NCI-H1092 treated with DMSO at 0.1 percent for 48 hours (cell line): ENCODE data around the gene TFB1M.
A peak's percentile ranks its signal among the peaks of the same experiment; 100 is the strongest.

ENCODE experiments used
- DNase-seq: peaks from one replicate; lab custom pipeline; 2025; lab: John Stamatoyannopoulos, UW

The TFB1M gene

DNA sequence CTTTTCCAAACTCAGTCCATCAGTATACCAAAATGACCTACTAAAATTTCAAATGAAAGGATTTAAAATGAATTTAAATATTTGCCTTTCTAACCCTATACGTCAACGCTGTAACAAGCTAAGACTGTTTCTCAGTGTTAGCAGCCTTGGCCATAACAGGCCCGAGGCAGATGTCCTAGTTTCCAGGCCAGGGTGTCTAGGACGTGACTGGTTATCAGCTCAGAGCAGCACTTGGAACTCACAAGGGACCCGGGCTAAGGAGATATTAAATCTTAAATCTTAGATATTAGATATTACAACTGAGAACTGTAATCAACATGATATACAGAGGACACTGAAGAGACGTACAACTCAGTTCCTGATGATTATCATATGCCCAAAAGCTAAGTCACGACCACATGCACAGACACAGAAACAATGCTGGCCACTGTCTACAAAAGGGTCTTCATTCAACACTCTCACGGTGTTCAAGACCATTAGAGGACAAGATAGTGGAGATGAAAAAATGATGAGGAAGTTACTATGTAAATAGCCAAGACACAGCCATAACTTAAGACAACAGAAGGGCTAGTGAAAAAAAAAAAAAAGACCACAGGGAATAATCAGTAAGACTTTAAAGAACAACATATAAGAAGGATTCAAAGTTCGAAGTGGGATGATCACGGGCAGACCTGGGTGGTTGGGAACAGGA lies 50.8 kb downstream of the TFB1M start, which contains the start of gene CLDN20:
TSS of gene CLDN20 (plus strand) at position 641 of the 691 bp plus-strand sequence. CDS start 11,707 bp downstream, outside the sequence.
- DNase-seq, result no peak

DNA sequence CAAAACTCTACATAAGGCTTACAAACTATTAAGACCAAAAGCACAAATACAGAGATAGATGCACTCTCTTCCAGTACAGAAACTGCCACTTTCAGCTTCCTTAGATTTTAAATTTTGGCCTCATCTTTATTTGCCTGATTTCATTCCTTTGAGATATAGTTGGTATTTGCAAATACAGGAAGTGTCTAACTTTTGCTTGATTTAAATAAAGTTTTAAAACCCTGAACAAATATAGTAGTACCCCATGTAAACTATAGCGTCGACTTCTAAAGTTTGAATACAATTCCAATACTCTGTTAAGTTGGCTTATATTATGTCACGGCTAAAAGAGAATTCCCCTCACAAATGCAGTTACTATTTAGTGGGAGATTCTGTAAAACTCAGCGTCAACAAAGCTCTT lies 51.6 kb downstream of the TFB1M start:
- DNase-seq, result no peak

DNA sequence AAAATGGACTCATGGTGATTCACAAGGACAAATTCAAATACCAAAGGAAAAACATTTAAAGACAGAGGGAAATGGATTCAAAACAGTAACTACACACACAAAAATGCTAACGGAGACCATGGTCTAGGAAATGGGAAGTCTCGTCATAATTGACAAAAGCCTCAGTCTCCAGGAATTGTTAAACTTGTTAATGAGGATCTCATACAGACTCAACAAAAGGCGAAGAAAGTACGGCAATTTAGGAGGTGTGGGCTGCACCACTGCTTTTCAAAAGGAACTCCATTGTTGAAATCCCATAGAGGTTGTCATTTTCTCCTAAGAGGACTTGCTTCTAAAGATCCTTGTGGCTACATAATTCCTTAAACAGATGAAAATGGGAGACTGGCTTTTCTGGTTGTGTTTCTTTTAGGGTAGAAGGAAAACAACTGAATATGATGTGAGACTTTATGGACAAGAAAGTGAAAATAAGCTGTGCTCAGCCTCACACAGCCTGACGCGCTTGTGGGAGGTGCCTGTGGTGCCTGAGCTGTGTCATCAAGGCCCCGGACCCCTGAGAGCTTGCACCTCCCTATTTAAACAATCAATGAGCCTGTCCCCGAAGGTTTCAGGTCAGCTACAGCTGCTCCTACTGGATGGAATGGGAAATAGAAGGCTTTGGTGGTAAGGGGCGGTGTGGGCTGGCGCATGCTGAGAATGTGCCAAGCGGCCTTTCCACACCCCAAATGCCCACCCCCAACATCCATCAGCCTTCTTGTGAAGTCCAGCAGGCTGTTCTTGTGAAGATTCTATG lies 53.0 kb downstream of the TFB1M start:
- DNase-seq, result no peak

DNA sequence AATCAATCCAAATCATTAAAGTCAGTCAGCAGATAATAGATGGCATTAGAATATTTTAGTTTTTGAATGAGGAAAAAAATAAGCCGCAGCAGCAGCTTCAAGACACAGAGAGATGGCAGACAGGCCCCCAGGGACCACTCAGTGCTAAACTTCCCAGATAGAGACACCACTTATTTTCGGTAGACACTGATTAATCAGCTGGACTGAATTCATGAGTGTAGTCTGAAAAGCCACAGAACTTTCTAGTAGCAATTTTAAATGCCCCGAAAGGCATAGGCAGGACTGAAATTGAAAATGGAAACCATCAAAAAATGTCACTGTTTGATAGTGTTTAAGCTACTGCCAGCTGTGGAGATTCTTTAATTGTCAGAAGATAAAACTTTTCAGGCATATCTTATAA lies 53.6 kb downstream of the TFB1M start:
- DNase-seq, result no peak

DNA sequence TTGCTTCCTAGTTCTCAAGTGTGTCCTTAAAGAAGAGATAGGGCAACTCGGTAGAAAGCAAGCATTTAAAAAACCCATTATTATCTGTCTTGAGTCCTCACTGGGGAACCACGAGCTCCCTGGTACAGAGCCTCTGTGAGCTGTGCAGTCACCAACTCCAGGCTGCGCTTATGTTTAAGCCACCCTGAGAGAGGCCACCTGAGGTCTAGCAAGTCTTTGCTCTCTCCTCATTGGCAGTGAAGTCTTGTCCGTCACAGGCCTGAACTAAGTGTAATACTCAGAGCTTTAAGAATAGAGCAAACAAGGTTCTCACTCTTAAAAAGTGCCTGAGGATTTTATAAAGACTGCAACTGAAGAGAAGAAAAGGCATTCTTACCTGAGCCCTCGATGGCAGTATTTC lies 54.4 kb downstream of the TFB1M start:
- DNase-seq, result no peak

DNA sequence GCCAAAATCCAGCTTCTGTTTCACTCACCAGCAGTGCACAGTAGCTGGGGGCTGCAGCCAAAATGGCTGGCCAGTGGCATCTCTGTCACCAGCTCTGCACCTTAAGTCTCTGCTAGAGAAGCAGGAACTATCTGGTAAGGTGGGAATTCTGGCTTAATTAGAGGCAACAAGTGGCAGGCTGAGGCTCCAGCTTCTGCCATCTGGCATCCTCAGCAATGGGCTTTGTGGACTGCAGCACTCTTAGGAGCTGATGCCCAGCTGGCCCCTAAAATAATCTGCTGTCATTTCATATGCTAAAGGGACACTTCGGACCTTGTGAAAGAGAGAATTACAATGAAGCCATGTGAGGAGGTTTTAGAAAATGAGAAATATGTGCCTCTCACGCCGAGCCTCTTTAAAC lies 55.1 kb downstream of the TFB1M start:
- DNase-seq, result no peak

DNA sequence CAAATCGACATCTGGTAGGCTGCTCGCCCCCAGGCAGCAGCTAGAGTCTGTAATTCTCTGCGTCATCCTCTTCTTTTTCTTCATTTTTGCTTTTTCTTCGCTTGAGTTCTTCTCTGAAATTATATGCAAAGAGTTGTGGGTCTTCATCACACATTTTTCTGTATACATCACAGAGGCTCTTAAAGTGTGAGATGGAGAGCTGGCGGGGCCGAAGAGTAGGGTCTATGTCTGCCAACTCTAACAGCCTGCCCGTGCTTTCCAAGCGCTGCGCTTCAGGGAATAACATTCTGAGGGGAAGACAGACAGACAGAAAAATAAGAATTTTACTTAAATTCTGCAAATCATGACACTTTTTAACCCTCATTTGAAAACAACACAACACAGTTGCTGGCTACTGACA lies 56.5 kb downstream of the TFB1M start:
- DNase-seq, result no peak

DNA sequence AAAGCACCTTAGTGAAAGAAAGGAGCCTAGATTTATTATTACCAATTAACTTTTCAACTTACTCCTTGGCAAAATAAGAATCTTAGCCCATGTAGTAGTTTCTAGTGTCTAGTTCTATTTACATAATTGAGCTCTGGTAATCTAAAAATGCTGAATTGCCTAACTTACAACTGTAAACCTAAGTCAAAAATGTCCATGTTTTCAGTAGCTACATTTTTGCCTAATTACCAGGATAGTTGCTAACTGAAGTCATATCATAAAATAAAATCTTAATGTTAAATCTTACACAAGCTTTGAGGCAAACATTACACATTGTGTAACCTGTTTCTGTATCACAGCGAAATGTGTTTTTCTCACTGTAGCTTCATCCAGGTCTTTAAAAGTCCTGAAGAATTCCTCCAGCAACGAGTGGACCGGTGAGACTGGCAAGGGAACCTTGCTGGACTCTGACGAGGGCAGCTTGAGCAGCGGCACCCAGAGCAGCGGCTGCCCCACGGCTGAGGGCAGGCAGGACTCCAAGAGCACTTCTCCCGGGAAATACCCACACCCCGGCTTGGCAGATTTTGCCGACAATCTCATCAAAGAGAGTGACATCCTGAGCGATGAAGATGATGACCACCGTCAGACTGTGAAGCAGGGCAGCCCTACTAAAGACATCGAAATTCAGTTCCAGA lies 58.0 kb downstream of the TFB1M start:
- DNase-seq, result no peak

DNA sequence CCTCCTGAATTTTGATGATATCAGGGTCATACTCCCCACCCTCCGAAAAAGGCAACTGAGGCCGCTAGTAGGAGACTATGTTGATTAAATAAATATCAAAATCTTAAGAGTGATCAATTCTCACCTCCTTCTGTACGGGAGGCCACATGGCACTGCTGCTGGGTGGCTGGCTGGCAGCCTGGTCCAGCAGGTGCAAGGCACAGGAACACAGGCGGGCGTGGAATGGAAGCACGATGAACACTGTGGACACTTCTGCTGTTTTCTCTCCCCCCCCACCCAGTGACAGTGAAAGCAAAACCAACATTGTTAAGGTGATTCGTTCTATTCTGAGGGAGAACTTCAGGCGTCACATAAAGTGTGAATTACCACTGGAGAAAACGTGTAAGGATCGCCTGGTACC lies 60.1 kb downstream of the TFB1M start:
- peak; percentile 17 for DNase-seq

DNA sequence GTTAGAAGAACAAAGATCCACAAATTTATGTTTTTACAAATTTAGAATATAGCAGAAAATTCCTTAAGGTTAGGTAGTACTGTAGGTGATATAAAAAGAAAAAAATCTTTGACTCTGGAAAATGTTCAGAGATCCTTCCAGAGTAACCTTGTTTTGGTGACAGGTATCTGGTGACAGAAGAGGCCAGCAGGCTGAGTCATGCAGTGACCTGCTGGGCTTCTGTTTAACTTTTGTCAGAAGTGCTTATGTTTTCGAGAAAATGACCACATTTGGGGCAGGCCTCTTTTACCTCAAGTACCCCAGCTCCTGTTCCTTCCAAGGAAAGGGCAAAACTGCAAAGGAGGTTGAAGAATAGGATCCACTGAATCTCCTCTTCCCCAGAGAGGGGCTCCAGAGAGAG lies 60.9 kb downstream of the TFB1M start:
- no peak for DNase-seq

DNA sequence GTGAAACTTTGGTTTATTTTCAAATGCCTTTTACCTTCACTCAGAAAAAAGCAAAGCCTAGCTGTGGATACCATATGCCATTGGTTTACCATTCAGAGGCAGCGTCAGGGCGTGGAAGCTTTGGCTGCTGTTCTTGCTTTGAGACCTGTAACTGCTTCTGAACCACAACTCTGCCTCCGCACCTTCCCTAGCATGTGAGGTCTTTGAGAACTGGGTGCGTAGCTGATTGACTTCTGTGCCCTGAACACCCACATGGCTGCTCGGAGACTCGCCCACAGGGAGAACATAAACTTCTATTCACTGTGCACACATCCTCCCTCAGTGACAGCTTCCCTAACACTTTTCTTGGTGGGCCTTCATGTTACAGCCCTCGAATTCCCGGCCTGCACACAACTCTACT lies 61.7 kb downstream of the TFB1M start:
- no peak for DNase-seq

DNA sequence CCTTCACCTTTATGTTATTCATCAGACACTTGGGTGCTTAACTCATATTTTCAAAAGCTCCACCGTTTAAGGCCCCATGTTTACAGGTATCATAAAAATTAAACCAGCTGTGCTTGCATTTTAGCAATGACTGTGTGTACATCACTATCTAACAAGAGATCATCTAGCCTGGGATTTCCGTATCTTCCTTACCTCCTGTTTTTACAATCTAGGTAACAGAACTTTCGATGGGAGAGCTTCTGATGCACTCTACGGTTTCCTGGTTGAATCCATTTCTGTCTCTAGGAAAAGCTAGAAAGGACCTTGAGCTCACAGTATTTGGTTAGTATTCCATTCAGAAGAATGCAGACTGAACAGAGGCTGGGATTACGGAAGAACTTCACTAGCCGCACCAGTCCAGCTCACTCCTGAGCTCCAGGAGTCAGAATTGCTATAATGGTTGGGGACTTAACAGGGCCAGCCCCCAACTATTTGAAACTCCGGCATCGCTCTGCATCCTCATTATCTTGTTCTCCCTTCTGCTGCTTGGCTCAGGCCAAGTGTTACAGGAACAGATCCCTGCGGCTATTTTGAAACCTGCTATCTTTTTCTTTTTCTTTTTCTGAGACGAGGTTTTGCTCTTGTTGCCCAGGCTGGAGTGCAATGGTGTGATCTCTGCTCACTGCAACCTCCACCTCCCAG lies 63.4 kb downstream of the TFB1M start:
- DNase-seq, result no peak

DNA sequence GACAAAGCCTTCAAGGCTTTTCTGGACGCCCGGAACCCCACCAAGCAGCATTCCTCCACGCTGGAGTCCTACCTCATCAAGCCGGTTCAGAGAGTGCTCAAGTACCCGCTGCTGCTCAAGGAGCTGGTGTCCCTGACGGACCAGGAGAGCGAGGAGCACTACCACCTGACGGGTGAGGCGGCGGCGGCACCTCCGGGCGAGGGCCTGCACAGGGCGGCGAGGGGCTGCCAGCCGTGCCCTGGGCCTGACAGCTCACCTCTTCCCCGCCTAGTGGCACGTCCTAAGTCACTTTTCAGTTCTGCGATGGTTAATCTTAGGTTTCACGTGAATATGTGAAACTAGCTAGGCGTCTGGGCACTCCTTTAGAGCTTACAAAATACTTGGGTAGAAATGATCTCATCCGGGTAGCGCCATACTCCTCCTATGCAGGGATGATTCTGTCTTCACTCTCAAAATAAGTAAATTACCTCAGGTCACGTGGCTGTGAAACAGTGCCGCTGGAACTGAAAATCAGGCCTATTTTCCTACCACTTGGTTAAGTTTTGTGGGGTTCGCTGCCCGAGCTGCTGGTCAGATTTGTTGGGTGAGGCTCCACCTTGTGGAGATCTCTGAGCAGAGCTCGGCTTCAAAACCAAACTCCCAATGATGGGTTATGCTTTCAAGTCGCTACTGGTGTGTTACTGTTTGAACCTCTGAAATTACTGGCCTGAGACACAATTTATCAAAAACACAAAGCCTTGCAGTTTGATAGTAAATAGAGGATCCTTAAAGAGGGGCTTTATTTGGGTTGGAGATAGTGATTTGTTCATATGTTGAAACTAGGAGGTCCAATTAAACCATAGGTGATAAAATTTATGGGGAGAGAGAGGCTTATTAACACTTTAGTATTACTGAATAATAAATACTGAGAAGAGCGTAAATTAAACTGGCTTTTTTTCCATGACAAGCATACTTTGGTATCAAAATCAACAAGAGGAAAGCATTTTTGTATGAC lies 66.0 kb downstream of the TFB1M start:
- peak; percentile 5 for DNase-seq

DNA sequence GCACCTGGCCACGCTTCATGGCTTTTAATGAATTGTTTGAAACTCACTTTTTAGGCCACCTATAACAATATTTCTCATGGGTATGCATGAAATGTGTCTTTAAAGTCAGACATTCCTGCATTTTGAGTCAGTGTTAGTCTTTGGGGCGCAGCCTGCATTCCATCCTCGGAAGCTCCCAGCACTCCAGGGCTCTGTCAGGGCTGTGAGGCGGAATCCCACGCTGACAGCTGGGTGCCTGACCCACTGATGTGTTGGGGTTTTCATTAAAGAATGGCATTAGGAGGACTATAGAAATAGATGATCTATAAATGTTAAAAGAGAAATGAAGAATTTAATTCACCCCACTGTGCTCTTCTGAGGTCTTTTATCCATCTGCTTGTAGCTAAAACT lies 66.7 kb downstream of the TFB1M start:
- DNase-seq, result no peak

DNA sequence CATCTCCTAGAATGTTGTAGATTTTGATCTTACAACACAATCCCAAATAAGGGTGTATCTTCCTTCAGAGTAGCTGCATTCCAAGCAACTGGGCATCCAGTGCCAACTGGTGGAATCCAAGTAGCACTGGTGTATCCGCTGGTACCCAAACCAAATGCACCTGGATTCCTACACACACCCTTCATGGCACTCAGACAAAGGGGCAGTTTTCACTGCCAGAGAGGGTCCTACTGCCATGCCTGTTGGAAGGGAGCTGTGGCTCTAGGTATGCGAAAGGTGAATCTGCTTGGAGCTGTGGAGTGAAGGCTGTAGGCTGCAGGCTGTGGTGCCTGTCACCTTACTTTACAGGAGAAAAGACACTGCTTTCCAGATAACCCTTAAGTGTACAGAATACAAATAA lies 67.5 kb downstream of the TFB1M start:
- DNase-seq, result no peak

DNA sequence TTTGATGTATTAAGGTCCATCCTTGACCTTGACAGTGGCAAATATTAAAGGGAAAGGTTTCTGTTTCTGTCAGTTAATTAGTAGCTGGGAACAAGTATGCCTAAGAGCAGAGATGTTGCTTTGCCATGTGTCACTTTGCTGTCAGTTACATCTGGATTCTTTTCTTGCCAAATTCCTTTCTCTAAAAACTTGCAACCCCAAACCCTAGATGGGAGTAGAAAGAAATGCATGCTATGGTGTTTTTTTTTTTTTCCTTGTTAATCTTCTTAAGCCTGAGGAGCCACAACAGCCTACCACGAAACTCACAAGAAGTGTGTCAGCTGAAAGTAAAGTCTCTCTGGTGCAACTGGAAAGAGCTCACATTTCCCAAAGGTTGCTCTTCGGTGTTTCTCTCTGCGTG lies 68.5 kb downstream of the TFB1M start:
- DNase-seq, result no peak

DNA sequence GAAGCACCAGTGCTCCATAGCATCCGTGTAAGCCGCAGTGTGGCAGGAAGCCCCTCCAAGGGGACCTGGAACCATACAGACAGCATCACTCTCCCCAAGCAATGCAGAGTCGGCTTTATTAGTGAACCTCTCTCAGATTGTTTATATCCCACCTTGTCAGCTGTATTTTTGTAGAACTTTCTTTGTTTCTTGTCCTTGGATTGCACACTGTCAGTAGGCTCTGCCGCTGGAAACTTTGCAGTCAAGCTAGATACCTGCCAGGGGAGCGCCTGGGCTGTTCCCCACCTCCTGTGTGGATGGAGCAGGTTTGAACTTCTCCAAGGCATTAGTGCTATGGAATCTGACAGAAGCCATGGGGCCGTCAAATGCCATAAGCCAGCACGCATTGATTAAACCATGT lies 69.1 kb downstream of the TFB1M start:
- no peak for DNase-seq

DNA sequence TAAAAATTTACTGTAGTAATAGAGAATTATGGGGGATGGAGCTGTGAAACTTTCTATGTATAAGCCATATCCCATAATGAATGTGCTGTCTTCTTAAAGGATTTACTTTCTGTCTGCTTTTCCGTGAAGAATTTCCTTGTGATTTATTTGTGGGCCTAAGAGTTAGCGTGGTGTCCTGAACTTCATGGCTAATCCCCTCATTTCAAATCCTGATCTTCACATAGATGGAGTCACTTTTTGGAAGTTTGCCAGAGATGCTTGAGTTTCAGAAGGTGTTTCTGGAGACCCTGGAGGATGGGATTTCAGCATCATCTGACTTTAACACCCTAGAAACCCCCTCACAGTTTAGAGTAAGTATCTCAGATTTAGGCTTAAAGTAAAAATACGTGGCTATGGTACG lies 69.8 kb downstream of the TFB1M start:
- no peak for DNase-seq

DNA sequence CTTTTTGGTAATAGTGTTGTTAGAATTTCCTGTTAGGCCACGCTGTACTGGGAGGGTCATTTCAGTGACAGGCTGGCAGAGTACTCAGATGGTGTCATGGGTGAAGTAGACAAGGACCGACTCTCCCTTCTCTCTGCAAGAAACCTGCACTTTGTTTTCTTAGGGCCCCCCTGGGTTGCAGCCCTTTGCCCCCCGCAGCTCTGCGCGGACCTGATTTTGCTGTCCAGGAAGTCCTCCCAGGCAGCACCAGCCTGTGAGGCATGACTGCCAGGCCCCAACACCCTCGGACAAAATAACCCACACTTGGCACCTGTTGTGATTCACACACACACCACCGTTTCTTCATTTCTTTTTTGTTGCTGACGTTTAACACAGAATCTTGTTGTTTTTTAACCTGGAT lies 72.3 kb downstream of the TFB1M start:
- no peak for DNase-seq

DNA sequence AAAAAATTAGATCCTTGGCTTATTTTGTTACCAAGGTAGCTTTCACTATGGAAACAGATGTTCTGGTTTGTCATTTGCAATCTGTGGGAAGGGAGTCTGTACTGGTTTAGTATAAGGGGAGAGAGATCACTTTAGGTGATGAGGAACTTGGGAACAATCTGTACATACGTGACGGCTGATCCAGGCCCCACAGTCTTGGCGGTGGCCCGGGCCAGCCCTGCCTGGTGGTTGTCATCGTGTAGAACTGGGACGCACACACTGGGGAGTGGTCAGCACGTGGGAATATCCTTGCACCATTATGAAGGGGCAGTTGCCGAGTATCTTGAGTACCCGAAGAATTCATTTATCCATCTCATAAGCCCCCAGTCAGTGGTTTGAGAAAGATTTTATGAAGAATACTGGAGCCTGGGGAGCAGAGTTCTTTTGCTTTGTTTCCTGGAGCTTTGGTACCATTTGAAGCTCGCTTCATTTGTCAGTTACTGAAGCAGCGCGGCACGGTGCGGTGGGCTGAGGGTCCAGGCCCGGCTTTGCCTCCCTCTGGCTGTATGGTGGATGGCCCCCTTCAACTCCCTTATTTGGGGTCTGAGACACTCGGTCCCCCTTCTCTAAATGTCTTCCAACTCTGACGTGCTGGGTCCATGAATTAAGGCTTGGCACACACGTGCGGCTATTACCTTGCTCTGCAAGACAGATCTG lies 73.2 kb downstream of the TFB1M start:
- no peak for DNase-seq

DNA sequence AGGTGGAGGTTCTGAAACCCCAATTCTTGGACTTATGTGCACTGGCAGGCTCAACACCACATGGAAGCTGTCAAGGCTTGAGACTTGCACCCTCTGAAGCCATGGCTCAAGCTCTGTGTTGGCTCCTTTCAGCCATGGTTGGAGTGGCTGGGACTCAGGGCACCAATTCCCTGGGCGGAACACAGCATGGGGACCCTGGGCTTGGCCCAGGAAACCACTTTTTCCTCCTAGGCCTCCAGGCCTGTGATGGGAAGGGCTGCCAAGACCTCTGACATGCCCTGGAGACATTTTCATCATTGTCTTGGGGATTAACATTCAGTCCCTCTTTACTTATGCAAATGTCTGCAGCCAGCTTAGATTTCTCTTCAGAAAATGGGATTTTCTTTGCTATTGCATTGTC lies 76.7 kb downstream of the TFB1M start:
- no peak for DNase-seq
